ENCODE results near the gene CST11.

The CST11 gene

GRCh38 chr20:23461180-23461579 is 8.5 kb upstream of the CST11 start:
- H3K9me3 ChIP-seq (replicated peaks; ENCODE audit: insufficient read depth, low read length): no peaks in the 10 kb centered on the region

GRCh38 chr20:23459461-23460150 is 6.9 kb upstream of the CST11 start:
- no peak for TF ChIP-seq CTCF (IDR thresholded peaks at IDR 0.05; ENCODE audit: low read length)
- TF ChIP-seq EZH2phosphoT487 (IDR thresholded peaks at IDR 0.05; ENCODE audit: low read length): no peak
- no peak for TF ChIP-seq EZH2 (optimal IDR thresholded peaks at IDR 0.05; ENCODE audit: low read depth, low read length)
- H3K9me2 ChIP-seq (replicated peaks; ENCODE audit: insufficient read depth, low read length): no peaks in the 10 kb centered on the region
- no peaks in the 10 kb centered on the region for H3K79me2 ChIP-seq (ENCODE audit: low read length)
- no peaks in the 10 kb centered on the region for H3F3A ChIP-seq (ENCODE audit: insufficient read depth, low read length)
- H2AFZ ChIP-seq (ENCODE audit: low read length): no peak overlapping the region
- no peak overlapping the region for H3K27ac ChIP-seq (ENCODE audit: low read length)
- DNase-seq: no peak
- H3K4me2 ChIP-seq (ENCODE audit: low read depth, low read length): no peak overlapping the region
- no peak overlapping the region for H3K4me3 ChIP-seq (ENCODE audit: low read length)
- H3K9me3 ChIP-seq (replicated peaks; ENCODE audit: insufficient read depth, low read length): no peaks in the 10 kb centered on the region
- H3K27me3 ChIP-seq (replicated peaks; ENCODE audit: insufficient read depth, low read length): no peaks in the 10 kb centered on the region
- no peaks in the 10 kb centered on the region for H3K4me1 ChIP-seq (ENCODE audit: low read length)
- H3K36me3 ChIP-seq (replicated peaks; ENCODE audit: insufficient read depth, low read length): no peaks in the 10 kb centered on the region
- H3K9ac ChIP-seq (ENCODE audit: low read length): no peak overlapping the region
- no peaks in the 10 kb centered on the region for H4K20me1 ChIP-seq (ENCODE audit: insufficient read depth, low read length)

More at GRCh38 chr20:23461180-23461579, 8.5 kb upstream of the CST11 start:
- Histone ChIP-seq H3K4me2 (ENCODE audit: low read depth, low read length) (no peak overlapping the region), H3K4me1 (ENCODE audit: low read length) (no peaks in the 10 kb centered on the region), H3F3A (ENCODE audit: insufficient read depth, low read length) (no peaks in the 10 kb centered on the region), H4K20me1 (ENCODE audit: insufficient read depth, low read length) (no peaks in the 10 kb centered on the region), H3K36me3 (replicated peaks; ENCODE audit: insufficient read depth, low read length) (no peaks in the 10 kb centered on the region), H3K9ac (ENCODE audit: low read length) (no peak overlapping the region), H2AFZ (ENCODE audit: low read length) (no peak overlapping the region), H3K79me2 (ENCODE audit: low read length) (no peaks in the 10 kb centered on the region), H3K27ac (ENCODE audit: low read length) (no peak overlapping the region), H3K9me2 (replicated peaks; ENCODE audit: insufficient read depth, low read length) (no peaks in the 10 kb centered on the region), H3K4me3 (ENCODE audit: low read length) (no peak overlapping the region), H3K27me3 (replicated peaks; ENCODE audit: insufficient read depth, low read length) (no peaks in the 10 kb centered on the region)
- TF ChIP-seq CTCF (IDR thresholded peaks at IDR 0.05; ENCODE audit: low read length) (no peak), EZH2 (optimal IDR thresholded peaks at IDR 0.05; ENCODE audit: low read depth, low read length) (no peak), EZH2phosphoT487 (IDR thresholded peaks at IDR 0.05; ENCODE audit: low read length) (no peak)
- no peak for DNase-seq

- DNase-seq: no peak
- Histone ChIP-seq H3K27me3 (replicated peaks; ENCODE audit: insufficient read depth, low read length) (no peaks in the 10 kb centered on the region), H2AFZ (ENCODE audit: low read length) (no peak overlapping the region), H3K79me2 (ENCODE audit: low read length) (no peaks in the 10 kb centered on the region), H3K9ac (ENCODE audit: low read length) (no peak overlapping the region), H3F3A (ENCODE audit: insufficient read depth, low read length) (no peaks in the 10 kb centered on the region), H3K36me3 (replicated peaks; ENCODE audit: insufficient read depth, low read length) (no peaks in the 10 kb centered on the region), H3K4me1 (ENCODE audit: low read length) (no peaks in the 10 kb centered on the region), H3K9me2 (replicated peaks; ENCODE audit: insufficient read depth, low read length) (no peaks in the 10 kb centered on the region), H3K4me2 (ENCODE audit: low read depth, low read length) (no peak overlapping the region), H3K9me3 (replicated peaks; ENCODE audit: insufficient read depth, low read length) (no peaks in the 10 kb centered on the region), H3K4me3 (ENCODE audit: low read length) (no peak overlapping the region), H4K20me1 (ENCODE audit: insufficient read depth, low read length) (no peaks in the 10 kb centered on the region), H3K27ac (ENCODE audit: low read length) (no peak overlapping the region)
- TF ChIP-seq CTCF (IDR thresholded peaks at IDR 0.05; ENCODE audit: low read length): no peak
Measured at GRCh38 chr20:23456873-23457272, 4.2 kb upstream of the CST11 start.
